Ovary (tissue), 9 donors: ENCODE data around the gene RTCA. TPM values are rescaled to one million over a fixed set of nuclear protein-coding genes. Genes with fewer than 3 reads are reported as not detected.
"Not testable (repeated sequence)": the region's sequence is repeated elsewhere in the genome, so short reads cannot be mapped to it uniquely, and the experiment has no call there.

ENCODE experiments used
- DNase-seq, 5 donors: peaks; one replicate each; pipeline ENCODE4 v3.0.0-alpha.2; 2019 to 2020
- H3K27ac ChIP-seq, 2 donors: fragments of 200-600 bp; one replicate each; pipeline versions ENCODE4 v1.5.1 to v1.8.0; 2019 to 2022
- H3K27me3 ChIP-seq: fragments of 200-600 bp; one replicate; pipeline ENCODE4 v1.8.0; 2022
- H3K36me3 ChIP-seq: fragments of 200-600 bp; sonication (generic); one replicate; pipeline ENCODE4 v1.5.1; 2019
- H3K4me1 ChIP-seq: one replicate; pipeline ENCODE4 v1.8.1; 2013; ENCODE audit warnings: mild to moderate bottlenecking, moderate library complexity; ENCODE audit not compliant: insufficient read depth
- H3K4me3 ChIP-seq: fragments of 200-600 bp; sonication (generic); one replicate; pipeline ENCODE4 v1.5.1; 2017
- H3K9me3 ChIP-seq, 2 donors: fragments of 200-600 bp in 1 of 2; sonication (generic) in 1 of 2; one replicate each; pipeline versions ENCODE4 v1.5.1 to v1.8.1; 2013 to 2019; ENCODE audit warnings: mild to moderate bottlenecking in 1 of 2, moderate library complexity in 1 of 2
- EP300 ChIP-seq: sonication (generic); formaldehyde crosslinking; IDR thresholded peaks from one replicate; pipeline ENCODE4 v1.6.1; 2017; ENCODE audit warnings: antibody characterized with exemption
- POLR2A ChIP-seq: fragments of 450-650 bp; IDR thresholded peaks from one replicate; pipeline ENCODE4 v1.6.1; 2017; ENCODE audit warnings: antibody characterized with exemption, mild to moderate bottlenecking, moderate library complexity
- WGBS, 3 donors: extraction: QIAGEN DNeasy Blood & Tissue Kit in 1 of 3; methylation state at CpG; one replicate each; pipeline versions ENCODE4 v1.1.5 to v1.1.7; 2013 to 2017; 5-methylcytosine and 5-hydroxymethylcytosine counted together
- intact Hi-C, 4 donors: fragments of 100-400 bp; cut with DNase I; formaldehyde crosslinking; loops; one replicate each; pipeline versions ENCODE4 v1.11.0 to v1.15.1; 2022 to 2023
- polyA plus RNA-seq, 2 donors: library from polyadenylated mRNA; stranded (reverse); fragments of 200-250 nt in 1 of 2; fragments of 350-450 nt in 1 of 2; fragmentation: Illumina TruSeq in 1 of 2; extraction: RNeasy Lipid Tissue Mini Kit (QIAGEN cat#74804) in 1 of 2; gene quantifications; one replicate each; pipeline ENCODE4 v1.2.3, GENCODE V29; 2013 to 2014
- total RNA-seq, 7 donors: library from RNA; depleted of rRNA in 2 of 7; stranded (reverse); fragments of >200 nt in 2 of 7; fragmentation: NEBNext Ultra II Directional in 3 of 7; extraction: Animal tissue kit (Norgen Biotek cat#: 25700) in 3 of 7; gene quantifications; one replicate each; pipeline versions ENCODE4 v1.1.0 to v1.2.4, GENCODE V29; 2016 to 2023
- TF ChIP-seq, protein P1 (sequence below), 3 donors: fragments of 450-650 bp in 2 of 3; fragments of 200-600 bp in 1 of 3; IDR thresholded peaks; one replicate each; pipeline versions ENCODE4 v1.5.1 to v1.8.0; 2016 to 2022; ENCODE audit warnings: antibody characterized with exemption in 3 of 3, mild to moderate bottlenecking in 1 of 3
- donor health status: DM: no; HTN: no; CAD: no; lungs with moderate emphysema.
- donor health status: DM: no; HTN: no; CAD: no.
- donor health status: Bipolar disorder and iron deficiency.
- donor health status: DM: yes; HTN: yes; CAD: no.
- donor health status: DM: no; HTN: no; CAD: no.
- donor health status: DM: yes; HTN: yes; CAD: no.

The RTCA gene
- total and polyA plus RNA-seq, 9 donors: 12.9 to 23.6 (median 14.7) TPM

DNA sequence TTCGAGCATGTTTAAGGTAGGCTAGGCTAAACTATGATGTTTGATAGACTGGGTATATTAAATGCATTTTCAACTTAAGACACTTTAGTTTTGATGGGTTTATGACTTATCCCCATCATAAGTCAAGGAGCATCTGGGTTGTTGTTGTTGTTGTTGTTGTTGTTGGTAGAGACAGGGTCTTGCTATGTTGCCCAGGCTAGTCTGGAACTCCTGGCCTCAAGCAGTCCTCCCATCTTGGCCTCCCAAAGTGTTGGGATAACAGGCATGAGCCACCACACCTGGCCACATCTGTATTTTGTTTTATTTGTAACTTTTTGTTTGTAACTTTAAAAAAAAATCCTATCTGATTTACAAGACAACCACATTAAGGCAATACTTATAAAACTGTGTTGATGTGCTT, 33.9 kb upstream of the RTCA start:
- H3K36me3 ChIP-seq: no peaks in the 10 kb centered on the region

DNA sequence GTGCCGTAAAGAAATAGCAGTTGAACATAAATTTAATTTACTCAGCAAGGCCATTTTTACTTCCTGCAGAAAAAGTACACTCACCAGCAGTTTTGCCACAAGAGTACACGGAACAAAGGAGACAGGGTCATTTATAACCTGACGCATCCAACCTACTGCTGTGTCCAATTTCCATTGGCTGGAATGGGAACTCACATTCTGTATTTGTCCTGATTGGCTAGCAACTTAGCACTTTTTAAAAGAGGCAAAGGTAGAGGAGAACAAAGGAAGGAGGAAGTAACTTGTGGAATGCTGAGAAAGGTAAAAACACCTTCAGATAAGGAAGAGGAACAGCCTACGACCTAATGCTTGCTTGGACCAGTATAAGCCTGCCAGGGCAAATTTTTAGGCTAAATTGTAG, 32.5 kb upstream of the RTCA start:
- H3K27me3 ChIP-seq, H3K27ac ChIP-seq, H3K9me3 ChIP-seq, H3K36me3 ChIP-seq, intact Hi-C loops, DNase-seq, H3K4me1 ChIP-seq, H3K4me3 ChIP-seq: not testable (repeated sequence)
- 89 to 93% (median 93%) methylated on average over 4 of the region's 4 CpGs for WGBS, 3 donors

More for the DNA sequence above, 33.9 kb upstream of the RTCA start:
- Histone ChIP-seq H3K27ac (no peak overlapping the region), H3K4me3 (no peak overlapping the region), H3K9me3 (no peaks in the 10 kb centered on the region), H3K27me3 (no peaks in the 10 kb centered on the region), H3K4me1 (no peaks in the 10 kb centered on the region)
- intact Hi-C loops: no loop called here
- no peak for TF ChIP-seq EP300
- TF ChIP-seq, protein P1, sequence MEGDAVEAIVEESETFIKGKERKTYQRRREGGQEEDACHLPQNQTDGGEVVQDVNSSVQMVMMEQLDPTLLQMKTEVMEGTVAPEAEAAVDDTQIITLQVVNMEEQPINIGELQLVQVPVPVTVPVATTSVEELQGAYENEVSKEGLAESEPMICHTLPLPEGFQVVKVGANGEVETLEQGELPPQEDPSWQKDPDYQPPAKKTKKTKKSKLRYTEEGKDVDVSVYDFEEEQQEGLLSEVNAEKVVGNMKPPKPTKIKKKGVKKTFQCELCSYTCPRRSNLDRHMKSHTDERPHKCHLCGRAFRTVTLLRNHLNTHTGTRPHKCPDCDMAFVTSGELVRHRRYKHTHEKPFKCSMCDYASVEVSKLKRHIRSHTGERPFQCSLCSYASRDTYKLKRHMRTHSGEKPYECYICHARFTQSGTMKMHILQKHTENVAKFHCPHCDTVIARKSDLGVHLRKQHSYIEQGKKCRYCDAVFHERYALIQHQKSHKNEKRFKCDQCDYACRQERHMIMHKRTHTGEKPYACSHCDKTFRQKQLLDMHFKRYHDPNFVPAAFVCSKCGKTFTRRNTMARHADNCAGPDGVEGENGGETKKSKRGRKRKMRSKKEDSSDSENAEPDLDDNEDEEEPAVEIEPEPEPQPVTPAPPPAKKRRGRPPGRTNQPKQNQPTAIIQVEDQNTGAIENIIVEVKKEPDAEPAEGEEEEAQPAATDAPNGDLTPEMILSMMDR (IDR thresholded peaks at IDR 0.05): no peak
- no peak for TF ChIP-seq POLR2A
- 93 to 97% (median 94%) methylated on average over 1 of the region's 1 CpG for WGBS, 3 donors
- no peak for DNase-seq

DNA sequence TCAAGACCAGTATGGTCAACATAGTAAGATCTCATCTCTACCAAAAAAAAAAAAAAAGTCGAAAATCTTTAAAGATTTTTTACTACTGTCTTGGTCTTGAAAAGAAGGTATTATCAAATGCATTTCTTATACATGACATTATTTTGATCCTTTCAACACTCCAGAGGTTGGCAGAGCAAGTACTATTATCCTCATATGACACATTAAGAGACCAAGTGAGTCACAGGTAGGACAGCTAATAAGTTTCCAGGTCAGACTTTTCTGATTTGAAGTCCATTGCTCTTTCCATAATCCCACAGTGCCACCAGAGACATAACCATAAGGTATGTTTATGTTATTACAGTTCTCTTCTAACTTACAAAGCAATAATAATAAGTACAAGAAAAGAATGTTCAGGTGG, 31.6 kb upstream of the RTCA start:
- no peaks in the 10 kb centered on the region for H3K36me3 ChIP-seq

DNA sequence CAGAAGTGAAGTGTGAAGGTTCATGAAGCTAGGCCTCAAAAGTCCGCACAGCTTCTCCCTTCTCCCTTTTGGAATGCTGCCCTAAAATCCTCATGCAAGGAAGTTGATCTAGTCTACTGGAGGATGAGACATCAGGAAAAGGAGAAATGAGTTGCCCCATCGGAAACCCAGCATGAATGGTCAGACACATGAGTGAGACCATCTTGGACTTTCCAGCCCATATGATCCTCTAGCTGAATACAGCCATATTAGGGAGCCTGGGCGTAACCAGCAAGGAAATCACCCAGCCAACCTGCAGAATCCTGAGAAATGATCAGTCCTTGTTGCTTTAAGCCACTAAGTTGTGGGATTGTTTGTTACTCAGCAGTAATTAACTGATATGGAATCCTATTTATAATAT, 28.9 kb upstream of the RTCA start:
- Histone ChIP-seq H3K36me3 (no peaks in the 10 kb centered on the region), H3K27ac (no peak overlapping the region), H3K4me3 (no peak overlapping the region), H3K4me1 (no peaks in the 10 kb centered on the region), H3K9me3 (no peaks in the 10 kb centered on the region), H3K27me3 (no peaks in the 10 kb centered on the region)
- no peak for TF ChIP-seq EP300
- no peak for TF ChIP-seq POLR2A
- TF ChIP-seq, protein P1 (IDR thresholded peaks at IDR 0.05): no peak
- intact Hi-C loops: no loop called here
- WGBS, 3 donors: 96 to 99% (median 97%) methylated on average over 3 of the region's 3 CpGs
- DNase-seq: no peak

More for the DNA sequence above, 31.6 kb upstream of the RTCA start:
- DNase-seq: no peak
- intact Hi-C loops: no loop called here
- H3K27ac ChIP-seq: no peak overlapping the region
- no peaks in the 10 kb centered on the region for H3K27me3 ChIP-seq
- no peaks in the 10 kb centered on the region for H3K4me1 ChIP-seq
- no peak overlapping the region for H3K4me3 ChIP-seq
- H3K9me3 ChIP-seq: no peaks in the 10 kb centered on the region
- TF ChIP-seq, protein P1 (IDR thresholded peaks at IDR 0.05): no peak
- no peak for TF ChIP-seq POLR2A
- TF ChIP-seq EP300: no peak
- WGBS, 3 donors: 93 to 98% (median 95%) methylated on average over 1 of the region's 1 CpG

DNA sequence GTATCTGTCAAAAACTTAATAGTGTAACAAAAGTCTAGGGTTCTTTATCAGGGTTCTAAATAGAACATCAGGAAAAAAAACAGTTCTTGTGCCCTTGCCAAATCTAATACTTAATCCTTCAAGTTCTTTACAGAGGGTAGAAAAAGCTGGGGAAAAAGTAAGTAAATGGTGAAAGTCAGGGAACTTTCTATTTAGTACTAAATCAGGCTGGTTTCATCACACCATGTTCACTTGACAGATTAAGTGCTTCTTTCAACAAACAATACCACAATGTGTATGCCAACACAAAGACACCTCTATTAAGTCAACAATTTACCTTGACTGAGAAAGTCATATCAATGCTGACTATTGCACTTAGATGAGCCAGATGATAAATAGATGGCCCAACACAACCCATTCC, 26.1 kb upstream of the RTCA start:
- no peaks in the 10 kb centered on the region for H3K27me3 ChIP-seq
- H3K9me3 ChIP-seq: no peaks in the 10 kb centered on the region
- no peaks in the 10 kb centered on the region for H3K36me3 ChIP-seq
- TF ChIP-seq, protein P1 (IDR thresholded peaks at IDR 0.05): no peak
- TF ChIP-seq POLR2A: no peak
- no peak for TF ChIP-seq EP300
- DNase-seq: no peak
- H3K27ac ChIP-seq: no peak overlapping the region
- H3K4me1 ChIP-seq: peaks cover 3% of the 10 kb centered on the region
- H3K4me3 ChIP-seq: no peak overlapping the region
- intact Hi-C loops: no loop called here
